Choroid plexus epithelial cell (primary cell): ENCODE measurements around the gene PITRM1.
"Not testable (repeated sequence)": the region's sequence is repeated elsewhere in the genome, so short reads cannot be mapped to it uniquely, and the experiment has no call there.

Experiments
- DNase-seq: peaks from one replicate; pipeline ENCODE4 v3.0.0-alpha.2; 2010; ENCODE audit warnings: low read depth
- H3K4me3 ChIP-seq: 2 replicates; pipeline ENCODE4 v1.5.1; 2011; ENCODE audit warnings: low read depth, mild to moderate bottlenecking, control low read depth, low read length, moderate library complexity
- TF ChIP-seq, protein P1 (sequence below): conservative IDR thresholded peaks from 2 replicates; pipeline ENCODE4 v1.5.1; 2011; ENCODE audit warnings: low read depth, mild to moderate bottlenecking, control low read depth, inconsistent platforms, low read length, moderate library complexity

The PITRM1 gene

DNA sequence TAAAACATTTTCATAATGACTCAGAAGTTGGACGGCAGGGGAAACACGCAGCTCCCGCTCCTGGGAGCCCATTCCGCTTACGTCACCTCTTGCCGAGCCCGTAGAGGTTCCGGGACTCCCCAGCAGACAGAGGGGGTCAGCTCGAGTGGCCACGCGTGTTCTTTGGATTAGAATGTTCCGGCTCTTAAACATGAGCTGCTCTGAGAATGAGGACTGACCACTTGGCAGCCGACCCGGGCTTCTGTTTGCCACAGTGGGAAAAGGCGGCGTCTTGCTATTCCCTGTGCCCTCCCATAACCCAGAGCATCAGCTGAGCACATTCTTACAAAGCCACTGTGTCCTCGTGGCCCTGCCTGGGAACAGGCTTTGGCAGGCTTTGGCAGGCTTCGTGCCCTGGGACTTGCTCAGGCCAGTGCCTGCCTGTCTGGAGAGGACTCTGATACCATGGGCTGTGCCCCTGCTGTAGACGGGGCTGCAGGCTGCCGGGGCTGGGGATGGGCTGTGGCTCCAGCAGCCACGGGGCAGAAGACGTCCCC, 65.1 kb downstream of the PITRM1 start:
- TF ChIP-seq, protein P1, sequence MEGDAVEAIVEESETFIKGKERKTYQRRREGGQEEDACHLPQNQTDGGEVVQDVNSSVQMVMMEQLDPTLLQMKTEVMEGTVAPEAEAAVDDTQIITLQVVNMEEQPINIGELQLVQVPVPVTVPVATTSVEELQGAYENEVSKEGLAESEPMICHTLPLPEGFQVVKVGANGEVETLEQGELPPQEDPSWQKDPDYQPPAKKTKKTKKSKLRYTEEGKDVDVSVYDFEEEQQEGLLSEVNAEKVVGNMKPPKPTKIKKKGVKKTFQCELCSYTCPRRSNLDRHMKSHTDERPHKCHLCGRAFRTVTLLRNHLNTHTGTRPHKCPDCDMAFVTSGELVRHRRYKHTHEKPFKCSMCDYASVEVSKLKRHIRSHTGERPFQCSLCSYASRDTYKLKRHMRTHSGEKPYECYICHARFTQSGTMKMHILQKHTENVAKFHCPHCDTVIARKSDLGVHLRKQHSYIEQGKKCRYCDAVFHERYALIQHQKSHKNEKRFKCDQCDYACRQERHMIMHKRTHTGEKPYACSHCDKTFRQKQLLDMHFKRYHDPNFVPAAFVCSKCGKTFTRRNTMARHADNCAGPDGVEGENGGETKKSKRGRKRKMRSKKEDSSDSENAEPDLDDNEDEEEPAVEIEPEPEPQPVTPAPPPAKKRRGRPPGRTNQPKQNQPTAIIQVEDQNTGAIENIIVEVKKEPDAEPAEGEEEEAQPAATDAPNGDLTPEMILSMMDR: no peak
- DNase-seq: peak; percentile 90
- peak overlapping the region; percentile 5 for H3K4me3 ChIP-seq

DNA sequence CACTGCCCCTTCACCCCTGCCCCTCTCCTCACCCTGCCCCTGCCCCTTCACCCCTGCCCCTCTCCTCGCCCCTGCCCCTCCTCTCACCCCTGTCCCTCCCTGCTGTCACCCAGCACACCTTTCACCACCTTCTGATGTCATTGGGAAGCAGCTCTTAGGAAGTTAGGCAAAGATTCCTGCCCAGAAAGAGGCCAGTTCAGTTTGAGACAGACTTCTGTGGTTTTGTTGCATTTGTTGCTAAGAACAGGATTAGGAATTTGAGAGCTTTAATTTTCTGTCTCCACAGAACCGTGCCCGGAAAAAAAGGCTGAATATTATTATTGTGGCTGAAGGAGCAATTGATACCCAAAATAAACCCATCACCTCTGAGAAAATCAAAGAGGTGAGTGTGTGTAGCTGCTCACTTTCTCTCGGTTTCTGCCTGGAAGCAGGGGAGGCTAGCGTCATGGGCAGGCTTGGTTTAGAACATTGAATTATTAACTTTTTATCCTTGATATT, 65.6 kb downstream of the PITRM1 start:
- H3K4me3 ChIP-seq: no peak overlapping the region
- TF ChIP-seq, protein P1: no peak
- peak; percentile 58 for DNase-seq

DNA sequence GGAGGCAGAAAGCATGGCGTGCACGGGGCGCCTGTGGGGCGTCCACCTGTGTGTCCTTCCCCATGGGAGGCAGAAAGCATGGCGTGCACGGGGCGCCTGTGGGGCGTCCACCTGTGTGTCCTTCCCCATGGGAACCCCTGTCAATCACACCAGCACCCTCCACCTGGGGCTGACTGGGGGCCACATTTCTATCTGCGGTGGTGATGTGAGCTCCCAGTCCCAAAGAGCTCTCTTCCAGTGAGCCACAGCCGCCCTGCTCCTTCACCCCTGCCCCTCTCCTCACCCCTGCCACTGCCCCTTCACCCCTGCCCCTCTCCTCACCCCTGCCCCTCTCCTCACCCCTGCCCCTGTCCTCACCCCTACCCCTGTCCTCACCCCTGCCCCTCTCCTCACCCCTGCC, 66.3 kb downstream of the PITRM1 start:
- not testable (repeated sequence) for DNase-seq, H3K4me3 ChIP-seq

DNA sequence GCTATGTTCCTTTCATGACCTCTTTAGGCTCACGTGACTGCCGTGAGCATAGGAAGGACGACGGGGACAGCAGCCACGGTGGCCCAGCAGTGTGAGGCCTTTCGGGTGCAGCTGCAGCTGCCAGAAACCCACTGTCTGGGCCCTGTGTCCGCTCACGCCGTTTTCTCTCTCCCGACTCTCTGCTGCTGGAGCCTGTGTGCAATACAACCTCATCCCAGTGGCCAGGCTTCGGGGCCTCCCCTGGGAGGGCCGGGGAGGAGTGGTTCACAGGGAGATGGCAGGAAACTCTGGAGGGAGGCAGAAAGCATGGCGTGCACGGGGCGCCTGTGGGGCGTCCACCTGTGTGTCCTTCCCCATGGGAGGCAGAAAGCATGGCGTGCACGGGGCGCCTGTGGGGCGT, 66.7 kb downstream of the PITRM1 start:
- TF ChIP-seq, protein P1: no peak
- DNase-seq: no peak
- H3K4me3 ChIP-seq: no peak overlapping the region

DNA sequence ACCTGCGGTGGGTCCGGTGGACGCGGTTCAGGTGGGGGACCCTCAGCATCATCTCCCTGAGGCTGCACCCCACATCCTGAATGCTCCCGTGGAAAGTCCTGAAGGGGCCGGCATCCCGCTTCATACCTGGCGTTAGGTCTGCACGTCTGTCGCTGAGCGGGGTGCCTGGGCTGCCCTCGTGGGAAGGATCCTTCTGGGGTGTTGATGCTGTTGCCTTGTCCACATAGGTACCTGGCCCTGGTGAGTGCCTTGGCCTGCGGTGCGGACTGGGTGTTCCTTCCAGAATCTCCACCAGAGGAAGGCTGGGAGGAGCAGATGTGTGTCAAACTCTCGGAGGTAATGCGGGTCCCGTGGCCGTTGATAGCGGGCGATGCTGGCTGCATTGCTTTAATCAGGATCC, 67.4 kb downstream of the PITRM1 start:
- no peak overlapping the region for H3K4me3 ChIP-seq
- DNase-seq: no peak
- TF ChIP-seq, protein P1: no peak

DNA sequence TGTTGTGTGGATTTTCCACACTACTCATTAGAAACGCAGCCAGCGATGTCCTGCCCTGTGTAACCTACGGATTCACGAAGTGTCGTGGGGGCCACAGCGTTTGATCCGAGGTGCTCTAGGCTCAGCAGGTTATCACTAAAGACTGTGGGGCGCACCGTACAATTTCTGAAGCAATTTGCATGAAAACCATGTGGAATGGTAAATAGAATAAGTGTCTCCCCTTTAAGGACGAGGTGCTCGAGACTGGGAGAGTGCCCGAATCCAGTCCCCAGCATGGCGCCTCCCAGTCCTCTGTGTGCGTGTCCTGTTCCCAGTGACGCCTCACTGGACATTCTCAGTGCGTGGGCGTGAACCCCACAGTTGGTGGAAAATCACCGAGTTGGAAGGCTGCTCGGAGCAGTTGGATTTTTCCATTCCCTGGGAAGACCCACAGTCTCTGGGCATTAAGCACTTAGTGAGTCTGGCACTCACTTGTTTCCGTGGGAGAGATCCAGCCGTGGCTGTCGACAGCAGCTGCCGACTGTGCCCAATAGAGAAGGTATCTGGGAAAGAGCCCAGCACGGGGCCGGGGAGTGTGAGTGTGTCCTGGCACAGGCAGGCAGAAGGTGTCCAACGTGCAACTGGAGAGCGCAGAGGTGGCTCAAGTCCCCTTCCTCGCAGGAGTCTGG, 68.2 kb downstream of the PITRM1 start:
- H3K4me3 ChIP-seq: no peak overlapping the region
- TF ChIP-seq, protein P1: no peak

DNA sequence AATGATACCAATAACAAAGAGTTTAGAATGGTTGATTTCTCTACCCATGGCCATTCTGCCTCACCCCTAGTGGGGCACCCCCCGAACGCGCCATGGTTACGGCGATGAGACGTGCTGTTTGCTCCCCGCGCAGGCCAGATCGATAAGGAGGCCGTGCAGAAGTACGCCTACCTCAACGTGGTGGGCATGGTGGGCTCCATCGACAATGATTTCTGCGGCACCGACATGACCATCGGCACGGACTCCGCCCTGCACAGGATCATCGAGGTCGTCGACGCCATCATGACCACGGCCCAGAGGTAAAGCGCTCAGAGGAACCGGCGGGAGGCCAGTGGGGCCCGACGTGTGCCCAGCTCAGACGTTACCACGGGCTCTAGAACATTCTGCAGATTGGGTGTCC, 68.9 kb downstream of the PITRM1 start:
- no peak for DNase-seq
- TF ChIP-seq, protein P1: no peak
- no peak overlapping the region for H3K4me3 ChIP-seq

More for the DNA sequence above, 68.2 kb downstream of the PITRM1 start:
- DNase-seq: no peak
